ENCODE measurements around the gene TEPSIN.

The TEPSIN gene

DNA sequence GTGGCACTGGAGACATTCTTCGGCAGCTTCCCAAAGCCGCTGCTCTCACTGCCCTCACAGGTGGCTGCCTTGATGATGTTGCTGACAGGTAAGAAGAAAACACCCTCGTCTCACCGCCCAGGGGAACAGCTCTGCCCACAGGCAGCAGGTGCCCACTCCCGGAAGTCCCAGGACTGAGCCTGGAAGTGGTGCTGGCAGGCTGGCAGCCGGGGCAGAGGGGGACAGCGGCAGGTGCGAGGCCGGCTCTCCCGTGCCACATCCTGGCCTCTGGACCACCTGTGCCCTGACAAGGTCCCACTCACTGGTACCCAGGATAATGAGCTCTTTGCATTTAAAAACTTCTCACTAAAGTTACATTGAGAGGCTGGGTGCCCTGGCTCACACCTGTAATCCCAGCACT is 36.5 kb downstream of the TEPSIN start:
- DNase-seq (ENCODE audit: low read depth), result no peak
- no peak overlapping the region for H3K4me3 ChIP-seq (ENCODE audit: low read length)
- TF ChIP-seq, protein P1, sequence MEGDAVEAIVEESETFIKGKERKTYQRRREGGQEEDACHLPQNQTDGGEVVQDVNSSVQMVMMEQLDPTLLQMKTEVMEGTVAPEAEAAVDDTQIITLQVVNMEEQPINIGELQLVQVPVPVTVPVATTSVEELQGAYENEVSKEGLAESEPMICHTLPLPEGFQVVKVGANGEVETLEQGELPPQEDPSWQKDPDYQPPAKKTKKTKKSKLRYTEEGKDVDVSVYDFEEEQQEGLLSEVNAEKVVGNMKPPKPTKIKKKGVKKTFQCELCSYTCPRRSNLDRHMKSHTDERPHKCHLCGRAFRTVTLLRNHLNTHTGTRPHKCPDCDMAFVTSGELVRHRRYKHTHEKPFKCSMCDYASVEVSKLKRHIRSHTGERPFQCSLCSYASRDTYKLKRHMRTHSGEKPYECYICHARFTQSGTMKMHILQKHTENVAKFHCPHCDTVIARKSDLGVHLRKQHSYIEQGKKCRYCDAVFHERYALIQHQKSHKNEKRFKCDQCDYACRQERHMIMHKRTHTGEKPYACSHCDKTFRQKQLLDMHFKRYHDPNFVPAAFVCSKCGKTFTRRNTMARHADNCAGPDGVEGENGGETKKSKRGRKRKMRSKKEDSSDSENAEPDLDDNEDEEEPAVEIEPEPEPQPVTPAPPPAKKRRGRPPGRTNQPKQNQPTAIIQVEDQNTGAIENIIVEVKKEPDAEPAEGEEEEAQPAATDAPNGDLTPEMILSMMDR (conservative IDR thresholded peaks at IDR 0.05; ENCODE audit: low read depth, low read length), result no peak

GRCh38 chr17:81200695-81201580 is 37.9 kb downstream of the TEPSIN start:
- no peak overlapping the region for H3K4me3 ChIP-seq (ENCODE audit: low read length)
- DNase-seq (ENCODE audit: low read depth), result peak; percentile 37
- TF ChIP-seq, protein P1 (conservative IDR thresholded peaks at IDR 0.05; ENCODE audit: low read depth, low read length), result peak; percentile 75

DNA sequence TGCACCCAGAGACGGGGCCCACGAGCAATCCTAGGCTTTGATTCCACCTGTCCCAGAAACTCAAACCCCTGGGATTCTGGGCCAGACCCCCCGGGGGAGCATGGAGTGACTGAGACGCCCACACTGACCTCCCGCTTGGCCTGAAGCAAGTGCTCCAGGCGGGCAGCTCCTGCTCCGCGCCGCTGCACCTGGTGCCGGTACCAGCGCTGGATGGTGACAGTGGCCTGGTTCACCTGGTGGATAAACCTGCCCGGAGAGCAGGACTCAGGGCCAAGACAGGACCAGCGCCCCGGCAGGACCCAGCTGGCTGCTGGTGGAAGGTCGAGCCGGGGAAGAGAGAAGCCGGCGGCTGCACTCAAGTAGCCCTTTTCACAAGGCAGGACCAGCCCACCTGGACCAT is 38.7 kb downstream of the TEPSIN start:
- TF ChIP-seq, protein P1 (conservative IDR thresholded peaks at IDR 0.05; ENCODE audit: low read depth, low read length), result no peak
- no peak overlapping the region for H3K4me3 ChIP-seq (ENCODE audit: low read length)
- DNase-seq (ENCODE audit: low read depth), result no peak

DNA sequence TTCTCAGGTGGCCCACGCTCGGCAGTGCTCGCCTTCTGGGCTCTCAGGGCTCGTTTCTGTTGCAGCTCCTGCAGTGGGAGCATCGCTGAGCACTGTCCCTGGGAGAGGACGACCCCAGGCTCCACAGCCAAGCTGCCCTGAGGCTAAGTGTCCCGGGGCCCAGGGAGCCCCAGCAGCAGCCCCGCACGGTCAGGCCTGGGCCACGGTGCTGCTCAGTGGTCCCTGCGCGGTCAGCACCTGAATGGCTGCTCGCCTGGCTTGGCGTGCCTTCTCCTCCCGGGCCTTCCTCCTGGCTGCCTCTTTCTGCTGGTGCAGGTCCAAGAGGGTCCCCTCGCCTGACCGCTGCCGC is 39.4 kb downstream of the TEPSIN start:
- TF ChIP-seq, protein P1 (conservative IDR thresholded peaks at IDR 0.05; ENCODE audit: low read depth, low read length), result no peak
- H3K4me3 ChIP-seq (ENCODE audit: low read length), result no peak overlapping the region
- DNase-seq (ENCODE audit: low read depth), result no peak

DNA sequence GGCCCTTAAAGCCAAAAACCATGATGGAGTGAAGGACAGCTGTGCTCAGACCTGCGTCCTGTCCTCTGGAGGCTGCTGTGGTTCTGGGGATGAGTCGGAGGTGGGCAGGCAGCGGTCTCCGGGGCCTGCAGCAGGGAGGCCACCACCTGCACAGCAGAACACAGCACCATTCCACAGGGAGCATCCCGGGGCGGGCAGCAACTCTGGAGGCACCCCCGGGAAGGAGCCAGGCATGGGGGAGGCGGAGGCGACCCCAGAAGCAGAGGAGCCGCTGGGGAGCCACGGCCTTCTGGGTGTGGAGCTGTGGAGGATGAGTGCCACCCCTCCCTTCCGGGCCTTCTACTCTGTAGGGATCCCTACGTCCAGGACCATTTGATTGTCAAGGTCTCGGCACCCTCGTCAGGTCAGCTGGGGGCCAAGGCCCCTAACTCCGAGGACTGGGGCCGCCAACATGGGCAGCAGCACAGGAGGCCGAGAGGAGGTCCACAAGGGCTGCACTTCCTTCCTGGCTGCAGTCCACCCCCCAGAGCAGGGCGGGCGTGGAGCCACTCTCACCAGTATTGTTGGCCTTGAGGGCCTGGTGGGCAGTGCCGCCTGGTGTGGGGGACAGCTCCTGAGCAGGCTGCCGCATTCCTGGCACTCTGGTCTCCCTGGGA is 39.9 kb downstream of the TEPSIN start:
- TF ChIP-seq, protein P1 (conservative IDR thresholded peaks at IDR 0.05; ENCODE audit: low read depth, low read length), result no peak
- no peak overlapping the region for H3K4me3 ChIP-seq (ENCODE audit: low read length)
- DNase-seq (ENCODE audit: low read depth), result no peak

DNA sequence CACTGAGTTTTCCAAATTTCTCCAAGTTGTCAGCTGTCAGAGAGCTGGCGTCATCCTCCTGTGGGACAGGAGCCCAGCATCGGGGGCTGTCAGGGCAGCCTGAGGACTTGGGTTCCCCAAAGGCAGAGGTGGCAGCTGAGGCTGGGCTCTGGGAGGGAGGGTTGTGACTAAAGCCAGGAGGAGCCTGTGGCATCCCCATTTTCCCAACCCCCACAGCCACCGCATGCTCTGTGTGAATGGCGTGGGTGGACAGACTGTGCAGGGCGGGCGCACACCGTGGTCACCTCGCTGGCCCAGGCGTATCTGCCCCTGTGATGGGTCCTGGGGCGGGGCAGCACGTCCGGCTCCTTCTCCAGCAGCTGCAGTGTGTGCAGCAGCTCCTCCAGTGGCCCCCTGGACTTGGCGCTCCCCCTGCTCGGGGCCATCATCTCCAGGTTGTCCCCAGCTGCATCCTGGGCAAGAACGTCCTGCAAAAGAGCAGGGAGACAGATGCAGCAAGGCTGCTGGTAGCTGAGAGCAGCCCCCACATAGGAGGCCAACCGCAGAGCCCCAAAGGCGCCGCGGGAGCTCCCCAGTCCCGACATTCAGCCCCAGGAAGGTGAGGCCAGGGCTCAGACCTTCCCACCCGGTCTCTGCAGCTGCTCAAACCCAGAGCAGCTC is 40.9 kb downstream of the TEPSIN start:
- no peak for DNase-seq (ENCODE audit: low read depth)
- TF ChIP-seq, protein P1 (conservative IDR thresholded peaks at IDR 0.05; ENCODE audit: low read depth, low read length), result no peak
- no peak overlapping the region for H3K4me3 ChIP-seq (ENCODE audit: low read length)
